ENCODE results near the gene COX7A2L.
"Not testable (repeated sequence)": the region's sequence is repeated elsewhere in the genome, so short reads cannot be mapped to it uniquely, and the experiment has no call there.

COX7A2L gene

GRCh38 chr2:42339191-42339912 lies 21.7 kb downstream of the COX7A2L start:
- DNase-seq (ENCODE audit: low spot score) = no peak

GRCh38 chr2:42338567-42339190 lies 22.3 kb downstream of the COX7A2L start:
- DNase-seq (ENCODE audit: low spot score) = no peak

- no peak for DNase-seq (ENCODE audit: low spot score)
Observed at GRCh38 chr2:42337846-42338566, 23.0 kb downstream of the COX7A2L start.

- no peak for DNase-seq (ENCODE audit: low spot score)
Observed at GRCh38 chr2:42337356-42337820, 23.6 kb downstream of the COX7A2L start.

- no peak for DNase-seq (ENCODE audit: low spot score)
Observed at GRCh38 chr2:42336361-42336965, 24.6 kb downstream of the COX7A2L start.

- DNase-seq (ENCODE audit: low spot score) = no peak
Observed at GRCh38 chr2:42335514-42336104, 25.4 kb downstream of the COX7A2L start.

GRCh38 chr2:42334865-42335264 lies 26.2 kb downstream of the COX7A2L start:
- DNase-seq (ENCODE audit: low spot score) = not testable (repeated sequence)

GRCh38 chr2:42334220-42334619 lies 26.8 kb downstream of the COX7A2L start:
- no peak for DNase-seq (ENCODE audit: low spot score)

- no peak for DNase-seq (ENCODE audit: low spot score)
Observed at GRCh38 chr2:42333579-42333978, 27.4 kb downstream of the COX7A2L start.

GRCh38 chr2:42332575-42332974 lies 28.4 kb downstream of the COX7A2L start:
- DNase-seq (ENCODE audit: low spot score) = no peak

- DNase-seq (ENCODE audit: low spot score) = no peak
Observed at GRCh38 chr2:42331569-42332284, 29.3 kb downstream of the COX7A2L start.

- no peak for DNase-seq (ENCODE audit: low spot score)
Observed at GRCh38 chr2:42329736-42330135, 31.3 kb downstream of the COX7A2L start.

- DNase-seq (ENCODE audit: low spot score) = no peak
Observed at GRCh38 chr2:42328923-42329322, 32.1 kb downstream of the COX7A2L start.

GRCh38 chr2:42328148-42328833 lies 32.7 kb downstream of the COX7A2L start:
- no peak for DNase-seq (ENCODE audit: low spot score)

GRCh38 chr2:42327125-42327524 lies 33.9 kb downstream of the COX7A2L start:
- DNase-seq (ENCODE audit: low spot score) = no peak

- no peak for DNase-seq (ENCODE audit: low spot score)
Observed at GRCh38 chr2:42325609-42326008, 35.4 kb downstream of the COX7A2L start.

- no peak for DNase-seq (ENCODE audit: low spot score)
Observed at GRCh38 chr2:42324949-42325348, 36.1 kb downstream of the COX7A2L start.

GRCh38 chr2:42324244-42324643 lies 36.8 kb downstream of the COX7A2L start:
- DNase-seq (ENCODE audit: low spot score) = no peak

GRCh38 chr2:42321452-42322064 lies 39.5 kb downstream of the COX7A2L start:
- DNase-seq (ENCODE audit: low spot score) = no peak

GRCh38 chr2:42319265-42319664 lies 41.8 kb downstream of the COX7A2L start:
- DNase-seq (ENCODE audit: low spot score) = no peak

All from HuH-7.5 (cell line).